DOHH2 (cell line): ENCODE measurements around the gene RAB31.

Source experiments
- H3F3A ChIP-seq: fragments of 200-600 bp; sonication (generic), shearing (Covaris generic); 2 replicates; pipeline ENCODE4 v1.6.0; 2016; ENCODE audit warnings: antibody characterized with exemption, mild to moderate bottlenecking; ENCODE audit not compliant: control insufficient read depth, insufficient read depth
- H3K27ac ChIP-seq: fragments of 200-600 bp; sonication (generic); 2 replicates; pipeline ENCODE4 v1.5.1; 2014; ENCODE audit warnings: low read depth, mild to moderate bottlenecking, low read length, moderate library complexity
- H3K27me3 ChIP-seq: fragments of 200-600 bp; sonication (generic); 2 replicates; pipeline ENCODE4 v1.6.1; 2014; ENCODE audit warnings: mild to moderate bottlenecking, low read length, mixed read lengths; ENCODE audit not compliant: control insufficient read depth
- H3K36me3 ChIP-seq: fragments of 200-600 bp; sonication (generic); 2 replicates; pipeline ENCODE4 v1.6.1; 2014; ENCODE audit warnings: mild to moderate bottlenecking, low read length, moderate library complexity, mixed read lengths; ENCODE audit not compliant: control insufficient read depth
- H3K4me1 ChIP-seq: fragments of 200-600 bp; sonication (generic); 2 replicates; pipeline ENCODE4 v1.6.1; 2014; ENCODE audit warnings: mild to moderate bottlenecking, low read length, mixed read lengths; ENCODE audit not compliant: control insufficient read depth
- H3K4me2 ChIP-seq: fragments of 200-600 bp; sonication (generic); 2 replicates; pipeline ENCODE4 v1.6.0; 2014; ENCODE audit warnings: mild to moderate bottlenecking, low read length, moderate library complexity
- H3K4me3 ChIP-seq: fragments of 200-600 bp; sonication (generic); 2 replicates; pipeline ENCODE4 v1.5.1; 2014; ENCODE audit warnings: mild to moderate bottlenecking, low read length, mixed read lengths
- H3K79me2 ChIP-seq: fragments of 200-600 bp; sonication (generic); 2 replicates; pipeline ENCODE4 v1.6.1; 2014; ENCODE audit warnings: mild to moderate bottlenecking, low read length, mixed read lengths; ENCODE audit not compliant: control insufficient read depth
- H3K9me2 ChIP-seq: fragments of 200-600 bp; sonication (generic); replicated peaks from 2 replicates; pipeline ENCODE4 v1.6.1; 2014; ENCODE audit warnings: mild to moderate bottlenecking, low read length, mixed read lengths; ENCODE audit not compliant: control insufficient read depth
- H3K9me3 ChIP-seq: fragments of 200-600 bp; sonication (generic); 2 replicates; pipeline ENCODE4 v1.6.1; 2014; ENCODE audit warnings: antibody characterized with exemption, low read length, mixed read lengths; ENCODE audit not compliant: control insufficient read depth, insufficient read depth
- H4K20me1 ChIP-seq: fragments of 200-600 bp; sonication (generic); 2 replicates; pipeline ENCODE4 v1.6.0; 2014; ENCODE audit warnings: low read depth, mild to moderate bottlenecking, antibody characterized with exemption, low read length, moderate library complexity; ENCODE audit not compliant: control insufficient read depth, insufficient read depth
- CTCF ChIP-seq: fragments of 200-600 bp; sonication (generic); IDR thresholded peaks from one replicate; pipeline ENCODE4 v1.5.1; 2014; ENCODE audit warnings: antibody characterized with exemption, mild to moderate bottlenecking, low read depth, low read length; ENCODE audit not compliant: poor library complexity, severe bottlenecking
- EZH2phosphoT487 ChIP-seq: fragments of 200-600 bp; sonication (generic); IDR thresholded peaks from 2 replicates; pipeline ENCODE4 v1.6.1; 2017; ENCODE audit warnings: borderline replicate concordance, mild to moderate bottlenecking, antibody characterized with exemption, low read length, moderate library complexity, mixed read lengths

Gene RAB31

GRCh38 chr18:9834551-9834950 lies 126.5 kb downstream of the RAB31 start:
- no peak overlapping the region for H3K4me2 ChIP-seq

GRCh38 chr18:9835113-9835755 lies 127.1 kb downstream of the RAB31 start:
- no peaks in the 10 kb centered on the region for H4K20me1 ChIP-seq
- no peaks in the 10 kb centered on the region for H3K9me2 ChIP-seq
- no peak overlapping the region for H3K4me2 ChIP-seq
- H3K27me3 ChIP-seq: no peaks in the 10 kb centered on the region
- H3K27ac ChIP-seq: no peak overlapping the region
- TF ChIP-seq EZH2phosphoT487 (no peak), CTCF (no peak)
- no peaks in the 10 kb centered on the region for H3F3A ChIP-seq
- H3K4me3 ChIP-seq: no peak overlapping the region
- H3K36me3 ChIP-seq: no peaks in the 10 kb centered on the region
- no peaks in the 10 kb centered on the region for H3K4me1 ChIP-seq
- no peaks in the 10 kb centered on the region for H3K9me3 ChIP-seq
- H3K79me2 ChIP-seq: no peaks in the 10 kb centered on the region

More at GRCh38 chr18:9834551-9834950, 126.5 kb downstream of the RAB31 start:
- Histone ChIP-seq H3K4me3 (no peak overlapping the region), H3K36me3 (no peaks in the 10 kb centered on the region), H3K9me3 (no peaks in the 10 kb centered on the region), H3F3A (no peaks in the 10 kb centered on the region), H3K4me1 (no peaks in the 10 kb centered on the region), H3K9me2 (no peaks in the 10 kb centered on the region), H3K27ac (no peak overlapping the region), H4K20me1 (no peaks in the 10 kb centered on the region), H3K27me3 (no peaks in the 10 kb centered on the region), H3K79me2 (no peaks in the 10 kb centered on the region)
- TF ChIP-seq EZH2phosphoT487: no peak
- TF ChIP-seq CTCF: no peak

GRCh38 chr18:9835825-9836224 lies 127.7 kb downstream of the RAB31 start:
- Histone ChIP-seq H3K27ac (no peak overlapping the region), H3K9me2 (no peaks in the 10 kb centered on the region), H3K36me3 (no peaks in the 10 kb centered on the region), H3K79me2 (no peaks in the 10 kb centered on the region), H3F3A (no peaks in the 10 kb centered on the region), H3K27me3 (no peaks in the 10 kb centered on the region), H4K20me1 (no peaks in the 10 kb centered on the region), H3K4me2 (no peak overlapping the region), H3K4me1 (no peaks in the 10 kb centered on the region), H3K9me3 (no peaks in the 10 kb centered on the region), H3K4me3 (no peak overlapping the region)
- TF ChIP-seq CTCF: no peak
- no peak for TF ChIP-seq EZH2phosphoT487
